Measurements from ENCODE around the gene CHD5.

DNA sequence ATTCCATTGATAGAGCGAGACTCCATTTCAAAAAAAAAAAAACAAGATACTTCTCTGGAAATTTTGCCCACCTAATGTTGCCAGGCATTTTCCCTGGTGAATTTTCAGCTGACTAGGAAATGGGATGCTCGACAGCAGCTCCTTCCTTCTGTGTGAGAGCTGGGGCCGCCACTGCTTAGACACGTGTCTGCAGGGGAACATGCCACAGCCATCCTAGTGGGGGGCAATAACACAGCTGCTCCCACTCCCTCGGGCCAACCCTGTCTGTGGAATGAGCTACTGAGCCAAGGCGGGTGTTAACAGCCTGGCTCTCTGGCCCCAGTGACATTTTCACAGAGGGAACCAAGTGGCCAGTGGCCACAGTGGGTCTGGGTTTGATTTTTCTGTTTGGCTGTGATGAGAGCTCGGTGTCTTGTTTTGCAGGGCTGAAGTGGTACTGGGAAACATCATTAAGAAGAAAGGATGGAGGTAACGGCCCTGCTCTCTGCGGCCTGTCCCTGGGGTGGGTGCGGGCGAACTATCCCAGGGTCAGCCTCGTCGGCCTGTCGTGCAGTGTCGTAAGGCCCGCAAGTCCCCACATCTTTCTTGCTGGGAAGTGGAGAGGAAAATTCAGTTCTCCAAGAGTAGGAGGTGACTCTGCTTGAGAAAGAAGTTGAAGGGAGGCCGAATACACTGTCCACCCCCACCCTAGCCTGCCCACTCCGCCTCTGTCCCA, 95.2 kb downstream of the CHD5 start:
- TF ChIP-seq MYC (IDR thresholded peaks at IDR 0.05; ENCODE audit: borderline replicate concordance, low read length) (no peak), MAZ (IDR thresholded peaks at IDR 0.05; ENCODE audit: borderline replicate concordance, low read depth, low read length) (no peak), CTCF (IDR thresholded peaks at IDR 0.05) (no peak), POLR2A (IDR thresholded peaks at IDR 0.05; ENCODE audit: low read length) (no peak), RFX5 (IDR thresholded peaks at IDR 0.05) (no peak), NR3C1 (IDR thresholded peaks at IDR 0.05) (no peak), CHD4 (IDR thresholded peaks at IDR 0.05; ENCODE audit: borderline replicate concordance) (no peak), FOXS1 (CRISPR knock-in tag; IDR thresholded peaks at IDR 0.05) (no peak), ZSCAN20 (CRISPR knock-in tag; IDR thresholded peaks at IDR 0.05) (no peak), FOSL2 (IDR thresholded peaks at IDR 0.05) (no peak), FOSL2 (CRISPR knock-in tag; IDR thresholded peaks at IDR 0.05) (no peak), ELK1 (IDR thresholded peaks at IDR 0.05; ENCODE audit: low read depth, low read length) (no peak), PBX3 (IDR thresholded peaks at IDR 0.05) (no peak), KDM1A (IDR thresholded peaks at IDR 0.05; ENCODE audit: low read depth) (no peak)
- TF ChIP-seq, protein P1, sequence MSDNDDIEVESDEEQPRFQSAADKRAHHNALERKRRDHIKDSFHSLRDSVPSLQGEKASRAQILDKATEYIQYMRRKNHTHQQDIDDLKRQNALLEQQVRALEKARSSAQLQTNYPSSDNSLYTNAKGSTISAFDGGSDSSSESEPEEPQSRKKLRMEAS (IDR thresholded peaks at IDR 0.05), result no peak
